H1 (cell line): ENCODE results near the gene ANKUB1. TPM values are rescaled to one million over a fixed set of nuclear protein-coding genes. Genes with fewer than 3 reads are reported as not detected.

Experiments
- polyA plus RNA-seq, 7 experiments: library from polyadenylated mRNA; depleted of rRNA in 3 of 7; stranded (reverse) in 5 of 7; unstranded in 2 of 7; fragments of >200 nt in 5 of 7; fragments of 200-250 nt in 2 of 7; gene quantifications; 1 replicate in 5 of 7; 2 replicates in 1 of 7; 4 replicates in 1 of 7; pipeline versions ENCODE4 v1.2.1 to v1.2.3, GENCODE V29; 2011 to 2013; ENCODE audit warnings: missing spikeins in 2 of 7, mixed read lengths in 2 of 7
- small RNA-seq: library from polyadenylated mRNA; stranded (forward); fragments of <200 nt; extraction: miRNeasy Mini kit (QIAGEN cat#:217004); gene quantifications from one replicate; pipeline ENCODE3, GENCODE V24; 2013; ENCODE audit not compliant: insufficient read depth
- total RNA-seq: library from RNA; stranded (reverse); fragmentation: NEBNext Ultra II Directional; extraction: Animal tissue kit (Norgen Biotek cat#: 25700); gene quantifications from 2 replicates; pipeline ENCODE4 v1.2.1, GENCODE V29; 2021

ANKUB1 gene
- total and polyA plus RNA-seq, 2 of the 8 experiments (the other 6 are each of a cell fraction or from before 2014, with no cell fraction given), result not detected

Small RNA genes lying within 50 kb of the gene (small RNA-seq; reads per million reads assigned to genes)
- gene RNU6-507P, result not detected

Other genes with a start within 250 kb of the ANKUB1 start
- 18.6 and 19.2 TPM in 2 replicates for gene WWTR1, start 134.5 kb downstream of the ANKUB1 start, total RNA-seq
- gene WWTR1, start 134.5 kb downstream of the ANKUB1 start, polyA plus RNA-seq (2011; rRNA removed), result 15.7 and 19.2 TPM in 2 replicates
- gene COMMD2, start 40.1 kb downstream of the ANKUB1 start, total RNA-seq, result 51.6 and 57.2 TPM in 2 replicates
- gene COMMD2, start 40.1 kb downstream of the ANKUB1 start, polyA plus RNA-seq (2011; rRNA removed), result 12.1 and 20.2 TPM in 2 replicates
- 35.4 and 37.1 TPM in 2 replicates for gene RNF13, start 20.7 kb upstream of the ANKUB1 start, total RNA-seq
- 13.5 and 19.4 TPM in 2 replicates for gene RNF13, start 20.7 kb upstream of the ANKUB1 start, polyA plus RNA-seq (2011; rRNA removed)
- 175 and 178 TPM in 2 replicates for gene PFN2, start 178.3 kb upstream of the ANKUB1 start, total RNA-seq
- 165 and 311 TPM in 2 replicates for gene PFN2, start 178.3 kb upstream of the ANKUB1 start, polyA plus RNA-seq (2011; rRNA removed)